ENCODE results near the gene KIF26B.

- no peak for TF ChIP-seq POLR2A (IDR thresholded peaks at IDR 0.05)
- TF ChIP-seq CTCF (IDR thresholded peaks at IDR 0.05) = no peak
Measured at GRCh38 chr1:245395680-245396079, 240.9 kb downstream of the KIF26B start.

All from tibial nerve (tissue), 3 donors.